OCI-LY7 (cell line): ENCODE data around the gene NOVA1. TPM values are rescaled to one million over a fixed set of nuclear protein-coding genes. Genes with fewer than 3 reads are reported as not detected.

Source experiments
- BruUV-seq: library from RNA; stranded (reverse); fragments of 400-500 nt; replicated peaks from 2 replicates; lab custom pipeline; 2021; lab: Mats Ljungman, UMichigan
- CTCF ChIA-PET: fragments of 300-600 bp; sonication (Branson Sonifier 250); formaldehyde crosslinking; loops from one replicate; lab custom pipeline; 2022; ENCODE audit warnings: antibody characterized with exemption; ENCODE audit not compliant: unreplicated experiment; lab: Charles Lee
- POLR2A ChIA-PET: fragments of 300-600 bp; sonication (Branson Sonifier 250); formaldehyde crosslinking; loops from one replicate; lab custom pipeline; 2022; ENCODE audit warnings: antibody characterized with exemption; lab: Charles Lee
- DNase-seq: peaks from one replicate; pipeline ENCODE4 v3.0.0-alpha.2; 2015; ENCODE audit warnings: low spot score
- H2AFZ ChIP-seq: fragments of 200-600 bp; sonication (generic), shearing (Covaris generic); 2 replicates; pipeline ENCODE4 v1.6.1; 2014; ENCODE audit warnings: mild to moderate bottlenecking, antibody characterized with exemption, low read length, moderate library complexity
- H3K27ac ChIP-seq: fragments of 200-600 bp; sonication (generic); 2 replicates; pipeline ENCODE4 v1.5.1; 2014; ENCODE audit warnings: mixed run types, low read depth, mild to moderate bottlenecking, moderate library complexity, low read length, inconsistent platforms; ENCODE audit not compliant: poor library complexity, severe bottlenecking
- H3K36me3 ChIP-seq: fragments of 200-600 bp; sonication (generic); 2 replicates; pipeline ENCODE4 v1.6.1; 2014; ENCODE audit warnings: mild to moderate bottlenecking, antibody characterized with exemption, low read length, moderate library complexity, mixed read lengths; ENCODE audit not compliant: insufficient read depth
- H3K4me1 ChIP-seq: fragments of 200-600 bp; sonication (generic); 2 replicates; pipeline ENCODE4 v1.5.1; 2014; ENCODE audit warnings: mild to moderate bottlenecking, low read length; ENCODE audit not compliant: insufficient read depth, poor library complexity, severe bottlenecking
- H3K4me2 ChIP-seq: fragments of 200-600 bp; sonication (generic); 2 replicates; pipeline ENCODE4 v1.6.1; 2014; ENCODE audit warnings: mild to moderate bottlenecking, low read length
- H3K4me3 ChIP-seq: fragments of 200-600 bp; sonication (generic); 2 replicates; pipeline ENCODE4 v1.5.1; 2014; ENCODE audit warnings: mild to moderate bottlenecking, low read depth, low read length; ENCODE audit not compliant: poor library complexity, severe bottlenecking
- H3K79me2 ChIP-seq: fragments of 200-600 bp; sonication (generic); 2 replicates; pipeline ENCODE4 v1.6.1; 2016; ENCODE audit warnings: low read depth, mild to moderate bottlenecking, low read length, moderate library complexity, mixed read lengths; ENCODE audit not compliant: insufficient read depth
- H3K9me2 ChIP-seq: fragments of 200-600 bp; sonication (generic); 2 replicates; pipeline ENCODE4 v1.6.1; 2016; ENCODE audit warnings: mild to moderate bottlenecking, low read length, mixed read lengths; ENCODE audit not compliant: insufficient read depth
- H3K9me3 ChIP-seq: fragments of 200-600 bp; sonication (generic); 2 replicates; pipeline ENCODE4 v1.6.1; 2014; ENCODE audit warnings: mild to moderate bottlenecking, mixed run types, low read length, mixed read lengths
- H4K20me1 ChIP-seq: fragments of 200-600 bp; sonication (generic); 2 replicates; pipeline ENCODE4 v1.6.1; 2014; ENCODE audit warnings: mild to moderate bottlenecking, antibody characterized with exemption, low read length, moderate library complexity, mixed read lengths; ENCODE audit not compliant: insufficient read depth
- EZH2phosphoT487 ChIP-seq: fragments of 200-600 bp; sonication (generic); IDR thresholded peaks from 2 replicates; pipeline ENCODE4 v1.6.1; 2018; ENCODE audit warnings: low read depth, borderline replicate concordance, mild to moderate bottlenecking, mixed run types, antibody characterized with exemption, low read length, moderate library complexity, mixed read lengths
- intact Hi-C: fragments of 100-400 bp; cut with micrococcal nuclease; formaldehyde crosslinking; loops from one replicate; pipeline ENCODE4 v1.10.0; 2022; ENCODE audit not compliant: unreplicated experiment
- total RNA-seq, 2 experiments: library from RNA; depleted of rRNA in 1 of 2; stranded (reverse); fragments of >200 nt in 1 of 2; shearing (Covaris generic) in 1 of 2; gene quantifications; 2 replicates each; pipeline ENCODE4 v1.2.3, GENCODE V29; 2014 to 2022
- TF ChIP-seq, protein P1 (sequence below): fragments of 200-600 bp; sonication (generic); conservative IDR thresholded peaks from 2 replicates; pipeline ENCODE4 v1.5.1; 2014; ENCODE audit warnings: mild to moderate bottlenecking, antibody characterized with exemption, low read length, moderate library complexity, mixed read lengths

NOVA1 gene
- total RNA-seq, 2 experiments from 2014 or later, result not detected

DNA sequence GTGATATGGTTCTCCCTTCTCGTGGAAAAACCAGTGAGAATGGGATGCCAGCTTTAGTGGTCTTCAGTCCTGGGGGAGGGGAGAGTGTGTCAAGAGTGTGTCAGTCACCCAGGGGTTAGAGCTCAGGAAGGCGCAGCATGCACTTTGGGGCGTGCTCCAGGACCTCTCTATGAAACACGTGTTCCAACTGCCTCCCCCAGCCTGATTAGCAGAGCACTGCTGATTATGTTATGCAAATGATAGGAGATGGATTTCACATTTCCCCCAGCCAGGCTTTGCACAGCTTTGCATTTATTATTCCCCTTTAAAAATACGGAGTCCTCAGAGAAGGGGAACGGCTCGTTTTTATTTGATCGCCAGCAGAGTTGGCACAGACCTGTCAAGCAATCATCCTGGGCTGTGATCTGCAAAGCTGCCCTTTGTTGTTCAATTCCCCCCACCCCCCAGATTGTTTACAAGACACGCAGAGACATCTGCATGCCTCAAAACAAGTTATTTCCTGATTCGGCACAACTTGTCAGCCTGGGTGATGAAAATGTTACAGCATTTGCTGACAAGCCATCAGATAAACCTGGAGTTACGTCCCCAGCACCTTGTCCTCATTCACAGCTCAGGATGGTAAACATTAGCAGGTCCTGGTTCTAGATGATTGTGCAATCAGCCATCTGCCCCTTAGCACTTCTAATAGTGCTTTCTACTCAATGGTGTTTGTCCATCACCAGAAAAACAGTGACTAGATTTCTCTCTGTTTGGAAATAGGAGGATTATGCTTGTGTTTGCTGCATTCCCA is 196.5 kb downstream of the NOVA1 start:
- intact Hi-C loops, result no loop called here
- Histone ChIP-seq H3K27ac (no peak overlapping the region), H3K4me1 (no peaks in the 10 kb centered on the region), H2AFZ (no peak overlapping the region), H4K20me1 (no peaks in the 10 kb centered on the region), H3K9me3 (no peaks in the 10 kb centered on the region), H3K4me2 (no peak overlapping the region), H3K4me3 (no peak overlapping the region), H3K79me2 (no peaks in the 10 kb centered on the region), H3K36me3 (no peaks in the 10 kb centered on the region), H3K9me2 (no peaks in the 10 kb centered on the region)
- ChIA-PET CTCF (no interaction called here), POLR2A (no interaction called here)
- DNase-seq, result no peak
- TF ChIP-seq, protein P1, sequence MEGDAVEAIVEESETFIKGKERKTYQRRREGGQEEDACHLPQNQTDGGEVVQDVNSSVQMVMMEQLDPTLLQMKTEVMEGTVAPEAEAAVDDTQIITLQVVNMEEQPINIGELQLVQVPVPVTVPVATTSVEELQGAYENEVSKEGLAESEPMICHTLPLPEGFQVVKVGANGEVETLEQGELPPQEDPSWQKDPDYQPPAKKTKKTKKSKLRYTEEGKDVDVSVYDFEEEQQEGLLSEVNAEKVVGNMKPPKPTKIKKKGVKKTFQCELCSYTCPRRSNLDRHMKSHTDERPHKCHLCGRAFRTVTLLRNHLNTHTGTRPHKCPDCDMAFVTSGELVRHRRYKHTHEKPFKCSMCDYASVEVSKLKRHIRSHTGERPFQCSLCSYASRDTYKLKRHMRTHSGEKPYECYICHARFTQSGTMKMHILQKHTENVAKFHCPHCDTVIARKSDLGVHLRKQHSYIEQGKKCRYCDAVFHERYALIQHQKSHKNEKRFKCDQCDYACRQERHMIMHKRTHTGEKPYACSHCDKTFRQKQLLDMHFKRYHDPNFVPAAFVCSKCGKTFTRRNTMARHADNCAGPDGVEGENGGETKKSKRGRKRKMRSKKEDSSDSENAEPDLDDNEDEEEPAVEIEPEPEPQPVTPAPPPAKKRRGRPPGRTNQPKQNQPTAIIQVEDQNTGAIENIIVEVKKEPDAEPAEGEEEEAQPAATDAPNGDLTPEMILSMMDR, result no peak
- TF ChIP-seq EZH2phosphoT487, result no peak
- BruUV-seq, result no TSS peak

- POLR2A ChIA-PET, result interaction anchor here (0.6 kb wide), 1 partner anchor 535 kb away, joined by 3 read pairs; no protein-coding TSS in a partner anchor
- Histone ChIP-seq H3K4me2 (no peak overlapping the region), H2AFZ (no peak overlapping the region), H3K79me2 (no peaks in the 10 kb centered on the region), H3K27ac (no peak overlapping the region), H3K36me3 (no peaks in the 10 kb centered on the region), H3K4me1 (no peaks in the 10 kb centered on the region), H3K4me3 (no peak overlapping the region), H3K9me3 (no peaks in the 10 kb centered on the region), H3K9me2 (no peaks in the 10 kb centered on the region), H4K20me1 (no peaks in the 10 kb centered on the region)
- DNase-seq, result no peak
- CTCF ChIA-PET, result no interaction called here
- TF ChIP-seq EZH2phosphoT487, result no peak
- TF ChIP-seq, protein P1, result no peak
- intact Hi-C loops, result no loop called here
- no TSS peak for BruUV-seq
These were observed 197.5 kb downstream of the NOVA1 start for GRCh38 chr14:26400373-26400772.

GRCh38 chr14:26398616-26399015 is 199.2 kb downstream of the NOVA1 start:
- Histone ChIP-seq H3K27ac (no peak overlapping the region), H3K9me3 (no peaks in the 10 kb centered on the region), H3K36me3 (no peaks in the 10 kb centered on the region), H2AFZ (no peak overlapping the region), H3K4me3 (no peak overlapping the region), H3K79me2 (no peaks in the 10 kb centered on the region), H4K20me1 (no peaks in the 10 kb centered on the region), H3K9me2 (no peaks in the 10 kb centered on the region), H3K4me1 (no peaks in the 10 kb centered on the region), H3K4me2 (no peak overlapping the region)
- POLR2A ChIA-PET, result interaction anchor here (0.6 kb wide), 1 partner anchor 64 kb away, joined by 3 read pairs; no protein-coding TSS in a partner anchor
- BruUV-seq, result no TSS peak
- intact Hi-C loops, result loop anchor here (10.0 kb wide), 1 partner anchor 586 kb away; no protein-coding TSS in a partner anchor
- TF ChIP-seq, protein P1, result no peak
- TF ChIP-seq EZH2phosphoT487, result no peak
- no peak for DNase-seq
- CTCF ChIA-PET, result no interaction called here
